Activated CD8-positive, alpha-beta memory T cell treated with anti-CD3 and anti-CD28 coated beads, Interleukin-2, amount 50 U/mL, for 24 hours (primary cell): Measurements from ENCODE around the gene ECE1.
A peak's percentile ranks its signal among the peaks of the same experiment; 100 is the strongest.

Experiments
- DNase-seq: peaks from one replicate; pipeline ENCODE4 v3.0.0-alpha.2; 2020; ENCODE audit errors: extremely low read depth

ECE1 gene

GRCh38 chr1:21267191-21268077 lies 22.8 kb downstream of the ECE1 start:
- DNase-seq = no peak

GRCh38 chr1:21266119-21266774 lies 24.0 kb downstream of the ECE1 start:
- no peak for DNase-seq

- DNase-seq = no peak
Measured at GRCh38 chr1:21265644-21266043, 24.6 kb downstream of the ECE1 start.

- DNase-seq = no peak
Measured at GRCh38 chr1:21264898-21265297, 25.4 kb downstream of the ECE1 start.

GRCh38 chr1:21263653-21264225 lies 26.5 kb downstream of the ECE1 start:
- DNase-seq = no peak

- no peak for DNase-seq
Measured at GRCh38 chr1:21263052-21263429, 27.2 kb downstream of the ECE1 start.

GRCh38 chr1:21262293-21263051 lies 27.8 kb downstream of the ECE1 start:
- no peak for DNase-seq

GRCh38 chr1:21261551-21262292 lies 28.5 kb downstream of the ECE1 start:
- DNase-seq = no peak

- DNase-seq = no peak
Measured at GRCh38 chr1:21260405-21261125, 29.7 kb downstream of the ECE1 start.

- no peak for DNase-seq
Measured at GRCh38 chr1:21259316-21260076, 30.8 kb downstream of the ECE1 start.

- no peak for DNase-seq
Measured at GRCh38 chr1:21258331-21259134, 31.7 kb downstream of the ECE1 start.

GRCh38 chr1:21257431-21258135 lies 32.7 kb downstream of the ECE1 start:
- no peak for DNase-seq

- no peak for DNase-seq
Measured at GRCh38 chr1:21256776-21257175, 33.5 kb downstream of the ECE1 start.

- DNase-seq = no peak
Measured at GRCh38 chr1:21255943-21256320, 34.3 kb downstream of the ECE1 start.

- DNase-seq = peak; percentile 56
Measured at GRCh38 chr1:21255284-21255942, 34.9 kb downstream of the ECE1 start.

- DNase-seq = no peak
Measured at GRCh38 chr1:21254335-21254951, 35.8 kb downstream of the ECE1 start.

- no peak for DNase-seq
Measured at GRCh38 chr1:21251773-21252471, 38.3 kb downstream of the ECE1 start.
